ENCODE data around the gene SLC25A47.

GRCh38 chr14:100305324-100306100, 17.6 kb upstream of the SLC25A47 start:
- TF ChIP-seq CTCF (IDR thresholded peaks at IDR 0.05) (no peak), POLR2A (IDR thresholded peaks at IDR 0.05) (no peak)
